Panc1 (cell line): ENCODE results near the gene PTBP3.

ENCODE experiments used
- TF ChIP-seq, protein P1 (sequence below): fragments of 450-650 bp; IDR thresholded peaks from 2 replicates; pipeline ENCODE4 v1.5.1; 2017; ENCODE audit warnings: mild to moderate bottlenecking
- TF ChIP-seq, protein P2 (sequence below), 2 experiments: IDR thresholded peaks; 2 replicates each; pipeline ENCODE4 v1.6.1; 2011 to 2012; ENCODE audit warnings: low read depth in 2 of 2, control low read depth in 1 of 2, low read length in 1 of 2, mild to moderate bottlenecking in 1 of 2, moderate library complexity in 1 of 2; ENCODE audit not compliant: insufficient read depth in 1 of 2

DNA sequence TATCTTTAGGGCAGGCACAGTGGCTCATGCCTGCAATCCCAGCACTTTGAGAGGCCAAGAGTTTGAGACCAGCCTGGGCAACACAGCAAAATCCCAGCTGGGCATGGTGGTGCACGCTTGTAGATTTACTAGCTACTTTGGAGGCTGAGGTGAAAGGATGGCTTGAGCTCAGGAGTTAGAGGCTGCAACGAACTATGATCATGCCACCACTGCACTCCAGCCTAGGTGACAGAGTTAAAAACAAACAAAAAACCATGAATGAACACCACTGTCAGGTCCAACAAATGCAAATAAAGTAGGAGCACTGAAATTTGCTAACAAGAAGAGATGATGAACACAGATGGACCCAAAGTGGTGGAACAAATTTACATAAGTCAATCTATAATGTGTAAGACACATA is 4.9 kb downstream of the PTBP3 start:
- TF ChIP-seq, protein P1, sequence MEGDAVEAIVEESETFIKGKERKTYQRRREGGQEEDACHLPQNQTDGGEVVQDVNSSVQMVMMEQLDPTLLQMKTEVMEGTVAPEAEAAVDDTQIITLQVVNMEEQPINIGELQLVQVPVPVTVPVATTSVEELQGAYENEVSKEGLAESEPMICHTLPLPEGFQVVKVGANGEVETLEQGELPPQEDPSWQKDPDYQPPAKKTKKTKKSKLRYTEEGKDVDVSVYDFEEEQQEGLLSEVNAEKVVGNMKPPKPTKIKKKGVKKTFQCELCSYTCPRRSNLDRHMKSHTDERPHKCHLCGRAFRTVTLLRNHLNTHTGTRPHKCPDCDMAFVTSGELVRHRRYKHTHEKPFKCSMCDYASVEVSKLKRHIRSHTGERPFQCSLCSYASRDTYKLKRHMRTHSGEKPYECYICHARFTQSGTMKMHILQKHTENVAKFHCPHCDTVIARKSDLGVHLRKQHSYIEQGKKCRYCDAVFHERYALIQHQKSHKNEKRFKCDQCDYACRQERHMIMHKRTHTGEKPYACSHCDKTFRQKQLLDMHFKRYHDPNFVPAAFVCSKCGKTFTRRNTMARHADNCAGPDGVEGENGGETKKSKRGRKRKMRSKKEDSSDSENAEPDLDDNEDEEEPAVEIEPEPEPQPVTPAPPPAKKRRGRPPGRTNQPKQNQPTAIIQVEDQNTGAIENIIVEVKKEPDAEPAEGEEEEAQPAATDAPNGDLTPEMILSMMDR = no peak
- TF ChIP-seq, protein P2, sequence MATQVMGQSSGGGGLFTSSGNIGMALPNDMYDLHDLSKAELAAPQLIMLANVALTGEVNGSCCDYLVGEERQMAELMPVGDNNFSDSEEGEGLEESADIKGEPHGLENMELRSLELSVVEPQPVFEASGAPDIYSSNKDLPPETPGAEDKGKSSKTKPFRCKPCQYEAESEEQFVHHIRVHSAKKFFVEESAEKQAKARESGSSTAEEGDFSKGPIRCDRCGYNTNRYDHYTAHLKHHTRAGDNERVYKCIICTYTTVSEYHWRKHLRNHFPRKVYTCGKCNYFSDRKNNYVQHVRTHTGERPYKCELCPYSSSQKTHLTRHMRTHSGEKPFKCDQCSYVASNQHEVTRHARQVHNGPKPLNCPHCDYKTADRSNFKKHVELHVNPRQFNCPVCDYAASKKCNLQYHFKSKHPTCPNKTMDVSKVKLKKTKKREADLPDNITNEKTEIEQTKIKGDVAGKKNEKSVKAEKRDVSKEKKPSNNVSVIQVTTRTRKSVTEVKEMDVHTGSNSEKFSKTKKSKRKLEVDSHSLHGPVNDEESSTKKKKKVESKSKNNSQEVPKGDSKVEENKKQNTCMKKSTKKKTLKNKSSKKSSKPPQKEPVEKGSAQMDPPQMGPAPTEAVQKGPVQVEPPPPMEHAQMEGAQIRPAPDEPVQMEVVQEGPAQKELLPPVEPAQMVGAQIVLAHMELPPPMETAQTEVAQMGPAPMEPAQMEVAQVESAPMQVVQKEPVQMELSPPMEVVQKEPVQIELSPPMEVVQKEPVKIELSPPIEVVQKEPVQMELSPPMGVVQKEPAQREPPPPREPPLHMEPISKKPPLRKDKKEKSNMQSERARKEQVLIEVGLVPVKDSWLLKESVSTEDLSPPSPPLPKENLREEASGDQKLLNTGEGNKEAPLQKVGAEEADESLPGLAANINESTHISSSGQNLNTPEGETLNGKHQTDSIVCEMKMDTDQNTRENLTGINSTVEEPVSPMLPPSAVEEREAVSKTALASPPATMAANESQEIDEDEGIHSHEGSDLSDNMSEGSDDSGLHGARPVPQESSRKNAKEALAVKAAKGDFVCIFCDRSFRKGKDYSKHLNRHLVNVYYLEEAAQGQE (IDR thresholded peaks at IDR 0.05; ENCODE audit: insufficient read depth in 1 of 2, low read depth in 2 of 2, low read length in 1 of 2) = no peak
